ENCODE measurements around the gene COA1. TPM values are rescaled to one million over a fixed set of nuclear protein-coding genes. Genes with fewer than 3 reads are reported as not detected.

Gene COA1
- total RNA-seq, 1 donor from 2014 or later = 88.6 TPM

- H3K4me1 Mint-ChIP-seq (ENCODE audit: low read depth) = peaks cover 24% of the 10 kb centered on the region
- no peaks in the 10 kb centered on the region for H3K27me3 Mint-ChIP-seq (ENCODE audit: insufficient read depth)
- no peak overlapping the region for H3K4me3 Mint-ChIP-seq
- peaks cover 9% of the 10 kb centered on the region for H3K36me3 Mint-ChIP-seq (ENCODE audit: low read depth)
- no peak overlapping the region for H3K27ac Mint-ChIP-seq
- intact Hi-C loops (cut with micrococcal nuclease) = no loop called here
- no peaks in the 10 kb centered on the region for H3K9me3 Mint-ChIP-seq
- DNase-seq (ENCODE audit: low spot score) = no peak
Measured at GRCh38 chr7:43764807-43765491, 35.6 kb upstream of the COA1 start.

- Mint-ChIP-seq H3K27ac (no peak overlapping the region), H3K9me3 (no peaks in the 10 kb centered on the region), H3K4me1 (ENCODE audit: low read depth) (peaks cover 29% of the 10 kb centered on the region), H3K36me3 (ENCODE audit: low read depth) (peaks cover 9% of the 10 kb centered on the region), H3K27me3 (ENCODE audit: insufficient read depth) (no peaks in the 10 kb centered on the region), H3K4me3 (no peak overlapping the region)
- intact Hi-C loops (cut with micrococcal nuclease) = no loop called here
- DNase-seq (ENCODE audit: low spot score) = no peak
Measured at GRCh38 chr7:43764039-43764761, 34.9 kb upstream of the COA1 start.

GRCh38 chr7:43763183-43763582, 33.9 kb upstream of the COA1 start:
- no peak for DNase-seq (ENCODE audit: low spot score)
- H3K4me3 Mint-ChIP-seq = no peak overlapping the region
- intact Hi-C loops (cut with micrococcal nuclease) = no loop called here
- no peak overlapping the region for H3K27ac Mint-ChIP-seq
- H3K4me1 Mint-ChIP-seq (ENCODE audit: low read depth) = peaks cover 29% of the 10 kb centered on the region
- H3K9me3 Mint-ChIP-seq = no peaks in the 10 kb centered on the region
- peaks cover 9% of the 10 kb centered on the region for H3K36me3 Mint-ChIP-seq (ENCODE audit: low read depth)
- H3K27me3 Mint-ChIP-seq (ENCODE audit: insufficient read depth) = no peaks in the 10 kb centered on the region

GRCh38 chr7:43761938-43762692, 32.8 kb upstream of the COA1 start:
- Mint-ChIP-seq H3K27me3 (ENCODE audit: insufficient read depth) (no peaks in the 10 kb centered on the region), H3K4me1 (ENCODE audit: low read depth) (peaks cover 39% of the 10 kb centered on the region), H3K27ac (no peak overlapping the region), H3K4me3 (no peak overlapping the region), H3K36me3 (ENCODE audit: low read depth) (peaks cover 9% of the 10 kb centered on the region), H3K9me3 (no peaks in the 10 kb centered on the region)
- intact Hi-C loops (cut with micrococcal nuclease) = no loop called here
- DNase-seq (ENCODE audit: low spot score) = no peak

- Mint-ChIP-seq H3K27ac (no peak overlapping the region), H3K27me3 (ENCODE audit: insufficient read depth) (no peaks in the 10 kb centered on the region), H3K4me3 (no peak overlapping the region), H3K4me1 (ENCODE audit: low read depth) (peaks cover 47% of the 10 kb centered on the region), H3K9me3 (no peaks in the 10 kb centered on the region), H3K36me3 (ENCODE audit: low read depth) (peaks cover 9% of the 10 kb centered on the region)
- no peak for DNase-seq (ENCODE audit: low spot score)
- intact Hi-C loops (cut with micrococcal nuclease) = no loop called here
Measured at GRCh38 chr7:43761382-43761781, 32.1 kb upstream of the COA1 start.

GRCh38 chr7:43760861-43761260, 31.5 kb upstream of the COA1 start:
- Mint-ChIP-seq H3K27me3 (ENCODE audit: insufficient read depth) (no peaks in the 10 kb centered on the region), H3K4me1 (ENCODE audit: low read depth) (peaks cover 51% of the 10 kb centered on the region), H3K27ac (no peak overlapping the region), H3K4me3 (peak overlapping the region; percentile 0), H3K9me3 (no peaks in the 10 kb centered on the region), H3K36me3 (ENCODE audit: low read depth) (peaks cover 9% of the 10 kb centered on the region)
- DNase-seq (ENCODE audit: low spot score) = no peak
- intact Hi-C loops (cut with micrococcal nuclease) = no loop called here

- Mint-ChIP-seq H3K4me3 (peak overlapping the region; percentile 88), H3K4me1 (ENCODE audit: low read depth) (peaks cover 41% of the 10 kb centered on the region), H3K9me3 (no peaks in the 10 kb centered on the region), H3K27ac (no peak overlapping the region), H3K36me3 (ENCODE audit: low read depth) (peaks cover 9% of the 10 kb centered on the region), H3K27me3 (ENCODE audit: insufficient read depth) (peaks cover 3% of the 10 kb centered on the region)
- intact Hi-C loops (cut with micrococcal nuclease) = loop anchor here (1.0 to 5.0 kb wide), 6 partner anchors 23 to 978 kb away; partner anchors contain the start of genes COA1, MRPL32 and PSMA2
- DNase-seq (ENCODE audit: low spot score) = peak; percentile 57
Measured at GRCh38 chr7:43758822-43759683, 29.7 kb upstream of the COA1 start.

- intact Hi-C loops (cut with micrococcal nuclease) = loop anchor here (2.0 to 5.0 kb wide), 2 partner anchors 27 to 979 kb away; no protein-coding TSS in a partner anchor
Measured at GRCh38 chr7:43758029-43758821, 28.9 kb upstream of the COA1 start, which contains the start of gene BLVRA. Gene BLVRA, plus strand, starts transcription at chr7:43758680. Its CDS starts 12,479 bp downstream, at chr7:43771159.

GRCh38 chr7:43757073-43757720, 27.9 kb upstream of the COA1 start:
- Mint-ChIP-seq H3K9me3 (no peaks in the 10 kb centered on the region), H3K4me3 (peak overlapping the region; percentile 71), H3K4me1 (ENCODE audit: low read depth) (peaks cover 27% of the 10 kb centered on the region), H3K27me3 (ENCODE audit: insufficient read depth) (peaks cover 7% of the 10 kb centered on the region), H3K36me3 (ENCODE audit: low read depth) (peaks cover 6% of the 10 kb centered on the region), H3K27ac (peak overlapping the region; percentile 49)
- no peak for DNase-seq (ENCODE audit: low spot score)
- intact Hi-C loops (cut with micrococcal nuclease) = loop anchor here (5.0 kb wide), 1 partner anchor 980 kb away; no protein-coding TSS in a partner anchor

More at GRCh38 chr7:43758029-43758821, 28.9 kb upstream of the COA1 start, which contains the start of gene BLVRA:
- Mint-ChIP-seq H3K27me3 (ENCODE audit: insufficient read depth) (peaks cover 3% of the 10 kb centered on the region), H3K27ac (peak within 1 kb of the TSS; percentile 49), H3K9me3 (no peaks in the 10 kb centered on the region), H3K36me3 (ENCODE audit: low read depth) (peaks cover 9% of the 10 kb centered on the region), H3K4me1 (ENCODE audit: low read depth) (peaks cover 34% of the 10 kb centered on the region), H3K4me3 (peak within 1 kb of the TSS; percentile 88)
- DNase-seq (ENCODE audit: low spot score) = peak; percentile 76

- peaks cover 27% of the 10 kb centered on the region for H3K4me1 Mint-ChIP-seq (ENCODE audit: low read depth)
- DNase-seq (ENCODE audit: low spot score) = no peak
- H3K27me3 Mint-ChIP-seq (ENCODE audit: insufficient read depth) = peaks cover 7% of the 10 kb centered on the region
- intact Hi-C loops (cut with micrococcal nuclease) = loop anchor here (5.0 kb wide), 1 partner anchor 981 kb away; no protein-coding TSS in a partner anchor
- peaks cover 3% of the 10 kb centered on the region for H3K36me3 Mint-ChIP-seq (ENCODE audit: low read depth)
- no peaks in the 10 kb centered on the region for H3K9me3 Mint-ChIP-seq
- H3K4me3 Mint-ChIP-seq = peak overlapping the region; percentile 71
- H3K27ac Mint-ChIP-seq = peak overlapping the region; percentile 49
Measured at GRCh38 chr7:43756368-43757072, 27.2 kb upstream of the COA1 start.

- Mint-ChIP-seq H3K27me3 (ENCODE audit: insufficient read depth) (peaks cover 7% of the 10 kb centered on the region), H3K9me3 (no peaks in the 10 kb centered on the region), H3K4me3 (no peak overlapping the region), H3K36me3 (ENCODE audit: low read depth) (no peaks in the 10 kb centered on the region), H3K4me1 (ENCODE audit: low read depth) (peaks cover 37% of the 10 kb centered on the region), H3K27ac (no peak overlapping the region)
- intact Hi-C loops (cut with micrococcal nuclease) = no loop called here
- no peak for DNase-seq (ENCODE audit: low spot score)
Measured at GRCh38 chr7:43754596-43754995, 25.3 kb upstream of the COA1 start.

Measured in activated T-helper 1 cell treated with anti-CD3 and anti-CD28 coated beads, Interleukin-12 subunit alpha, Interleukin-12 subunit beta, Interleukin-2, Interleukin-4 antibody, amounts not matched to agents 30 ng/mL and 10 ng/mL and 1 ng/mL, durations not matched to agents 14 hours and 24 hours and 36 hours (primary cell).